Measurements from ENCODE around the gene DUS1L. TPM values are rescaled to one million over a fixed set of nuclear protein-coding genes. Genes with fewer than 3 reads are reported as not detected.

The DUS1L gene
- total RNA-seq, 1 experiment from 2014 or later = 123 TPM

DNA sequence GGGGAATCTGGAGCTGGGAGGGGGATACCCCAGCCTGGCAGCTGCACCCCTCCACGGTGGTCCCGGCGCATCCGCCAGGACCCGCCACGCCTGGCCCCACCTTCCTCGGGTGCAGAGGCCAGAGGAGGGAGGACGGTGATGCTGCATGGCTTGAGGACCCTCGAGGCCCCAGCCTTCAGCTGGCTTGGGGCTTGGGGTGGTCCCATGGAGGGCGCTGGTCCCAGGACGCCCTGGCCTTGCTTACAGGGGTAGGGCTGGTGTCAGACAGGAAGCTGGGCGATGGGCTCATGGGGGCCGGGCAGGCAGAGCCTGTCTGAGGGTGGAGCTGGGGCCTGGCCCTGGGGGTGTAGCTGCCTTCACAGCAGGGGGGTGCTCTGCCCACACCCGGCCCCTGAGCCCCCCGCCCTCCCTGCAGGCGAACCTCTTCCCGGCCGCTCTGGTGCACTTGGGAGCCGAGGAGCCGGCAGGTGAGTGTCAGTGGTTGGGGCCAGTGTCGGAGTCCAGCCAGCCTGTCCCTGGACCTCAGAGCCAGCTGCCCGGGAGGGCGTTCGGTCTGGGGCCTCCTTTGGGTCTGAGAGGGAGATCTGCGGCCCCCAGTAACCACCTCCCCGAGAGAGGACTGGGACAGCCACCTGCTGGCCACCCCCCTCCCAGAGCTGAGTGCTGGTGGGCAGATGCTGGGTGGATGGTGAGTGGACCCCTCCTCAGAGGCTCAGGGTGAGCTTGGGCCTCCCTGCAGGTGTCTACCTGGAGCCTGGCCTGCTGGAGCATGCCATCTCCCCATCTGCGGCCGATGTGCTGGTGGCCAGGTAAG is 49.3 kb downstream of the DUS1L start:
- DNase-seq (ENCODE audit: extremely low read depth, low read depth) = no peak

DNA sequence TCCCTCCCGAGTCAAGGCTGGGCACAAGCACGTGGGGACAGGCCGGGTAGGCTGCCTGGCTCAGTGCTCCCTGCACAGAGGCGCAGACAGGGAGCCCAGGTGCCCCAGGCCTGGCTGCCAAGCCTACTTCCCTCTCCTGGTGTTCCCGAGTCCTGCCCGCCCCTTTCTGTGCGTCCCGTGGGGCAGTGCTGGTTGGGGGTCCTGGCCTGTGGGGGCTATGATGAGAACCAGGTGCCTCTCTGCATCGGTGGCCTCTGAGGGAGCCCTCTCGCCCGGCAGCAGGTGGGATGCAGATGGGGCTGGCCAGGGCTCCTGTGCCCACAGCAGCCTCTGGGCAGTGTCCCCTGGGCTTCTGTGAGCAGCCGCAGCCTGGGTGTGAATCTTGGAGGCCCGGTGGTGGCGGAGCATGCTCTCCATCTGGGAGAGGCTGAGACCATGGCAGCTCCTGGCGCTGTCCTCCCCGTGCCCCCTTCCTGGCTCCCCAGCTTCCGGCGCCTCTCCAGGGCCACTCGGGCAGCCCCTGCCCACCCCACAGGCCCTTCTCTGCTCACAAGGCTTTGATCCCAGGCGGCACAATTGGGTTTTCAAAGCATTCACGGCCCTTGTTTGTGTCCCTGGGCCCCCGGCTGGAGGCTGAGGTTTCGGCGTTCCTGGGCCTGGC is 50.2 kb downstream of the DUS1L start:
- DNase-seq (ENCODE audit: extremely low read depth, low read depth) = no peak

DNA sequence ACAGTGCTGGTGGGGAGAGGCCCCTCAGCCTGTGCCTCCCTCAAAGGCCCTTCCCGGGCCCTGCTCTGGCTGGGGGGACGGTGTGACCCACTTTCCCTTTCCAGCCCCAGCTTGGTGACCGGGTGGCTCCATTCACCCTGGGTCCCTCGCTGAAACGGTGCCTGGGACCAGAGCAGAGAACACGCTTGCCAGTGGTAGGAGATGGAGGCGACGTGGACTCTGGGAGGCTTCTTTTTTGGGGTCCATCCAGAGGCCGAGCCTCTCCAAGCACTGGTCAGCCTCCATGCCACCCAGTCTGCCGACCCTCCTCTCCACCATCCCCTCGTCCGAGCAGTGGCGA is 50.7 kb downstream of the DUS1L start:
- no peak for DNase-seq (ENCODE audit: extremely low read depth, low read depth)

DNA sequence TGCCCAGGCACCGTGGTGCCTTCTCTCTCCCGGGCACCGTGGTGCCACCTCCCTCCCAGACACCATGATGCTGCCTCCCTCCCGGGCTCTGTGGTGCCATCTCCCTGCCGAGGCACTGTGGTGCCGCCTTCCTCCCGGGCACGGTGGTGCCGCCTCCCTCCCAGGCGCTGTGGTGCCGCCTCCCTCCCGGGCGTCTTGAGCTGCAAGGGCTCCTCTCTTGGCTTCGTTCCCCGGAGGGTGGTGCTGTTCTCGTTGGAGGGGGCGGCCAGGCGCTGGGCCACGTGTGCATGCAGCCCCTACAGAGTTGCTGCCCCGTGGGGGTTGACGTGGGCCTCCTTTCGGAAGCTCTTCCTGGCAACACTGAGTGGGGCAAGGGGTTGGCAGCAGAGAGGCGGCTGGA is 51.2 kb downstream of the DUS1L start:
- no peak for DNase-seq (ENCODE audit: extremely low read depth, low read depth)

DNA sequence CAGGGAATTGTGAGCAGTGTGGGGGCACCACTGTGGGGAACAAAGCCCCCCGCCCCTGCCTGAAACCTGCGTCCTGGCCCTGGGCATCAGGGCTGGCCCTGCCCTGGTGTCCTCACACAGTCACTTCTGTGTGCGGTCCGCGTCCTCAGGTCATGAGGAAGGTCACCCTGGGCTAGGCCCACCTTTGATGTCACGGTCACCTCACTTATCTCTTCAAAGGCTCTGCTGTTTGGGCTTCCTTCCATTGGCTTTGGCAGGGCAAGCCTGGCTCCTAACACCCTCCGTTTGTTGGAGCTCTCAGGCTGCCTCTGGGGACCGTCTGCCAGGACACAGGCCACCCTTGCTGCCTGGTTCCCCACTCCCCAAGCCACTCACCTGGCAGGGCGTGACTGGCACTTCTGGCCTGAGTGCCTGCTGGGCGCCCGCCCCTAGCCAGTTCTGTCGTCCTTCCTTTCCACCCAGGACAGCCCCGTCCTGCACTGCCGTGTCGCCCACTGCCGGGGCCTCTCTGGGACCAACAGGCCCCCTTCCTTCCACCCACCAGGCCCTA is 51.8 kb downstream of the DUS1L start:
- no peak for DNase-seq (ENCODE audit: extremely low read depth, low read depth)

DNA sequence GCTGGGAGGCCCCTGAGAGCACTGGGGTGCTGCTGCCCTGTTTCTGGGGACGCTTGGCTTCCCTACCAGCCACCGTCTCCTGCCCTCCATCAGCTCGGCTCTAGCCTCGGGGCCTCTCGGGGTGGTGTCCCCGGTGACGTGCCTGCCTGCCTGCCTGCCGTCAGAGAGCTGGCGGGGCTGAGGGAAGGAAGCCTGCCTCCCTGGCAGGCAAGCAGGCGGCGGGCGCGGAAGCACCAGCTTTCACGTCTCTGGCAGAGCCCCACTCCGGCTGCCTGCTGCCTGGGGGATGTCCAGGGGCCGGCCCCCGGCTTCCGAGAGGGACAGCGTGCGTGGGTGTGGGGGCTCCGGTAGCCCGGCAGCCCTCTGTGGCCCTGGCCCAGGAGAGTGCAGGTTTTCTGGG is 52.3 kb downstream of the DUS1L start:
- no peak for DNase-seq (ENCODE audit: extremely low read depth, low read depth)

DNA sequence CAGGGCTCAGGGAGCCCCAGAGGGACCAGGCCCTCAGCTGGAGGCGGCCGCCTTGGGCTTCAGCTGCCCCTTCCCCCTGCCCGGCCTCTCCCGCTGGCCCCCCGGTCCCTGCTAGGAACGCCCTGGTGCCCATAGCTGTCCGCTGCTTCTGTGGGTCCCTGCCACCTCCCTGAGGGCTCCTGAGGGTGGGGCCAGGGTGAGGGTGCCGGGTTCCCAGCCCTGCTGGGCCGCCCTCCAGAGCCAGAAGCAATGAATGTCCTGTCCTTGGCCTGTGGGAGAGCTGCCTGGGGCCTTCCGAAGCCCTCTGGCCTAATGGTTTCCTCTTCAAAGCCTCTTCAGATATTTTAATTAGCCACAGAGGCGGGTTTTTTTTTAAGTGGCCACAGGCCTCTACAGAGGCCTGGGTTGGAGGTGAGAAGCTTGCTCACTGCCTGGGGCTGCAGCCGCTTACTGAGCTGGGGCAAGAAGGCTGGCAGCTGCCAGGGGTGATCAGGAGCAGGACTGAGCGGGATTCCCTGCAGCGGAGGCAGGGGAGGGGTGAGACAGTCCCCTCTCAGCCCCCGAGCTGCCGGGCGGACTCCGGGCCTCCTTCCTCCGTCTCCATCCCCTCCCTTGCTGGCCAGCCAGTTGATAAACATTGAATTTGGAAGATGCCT is 52.8 kb downstream of the DUS1L start:
- DNase-seq (ENCODE audit: extremely low read depth, low read depth) = no peak

DNA sequence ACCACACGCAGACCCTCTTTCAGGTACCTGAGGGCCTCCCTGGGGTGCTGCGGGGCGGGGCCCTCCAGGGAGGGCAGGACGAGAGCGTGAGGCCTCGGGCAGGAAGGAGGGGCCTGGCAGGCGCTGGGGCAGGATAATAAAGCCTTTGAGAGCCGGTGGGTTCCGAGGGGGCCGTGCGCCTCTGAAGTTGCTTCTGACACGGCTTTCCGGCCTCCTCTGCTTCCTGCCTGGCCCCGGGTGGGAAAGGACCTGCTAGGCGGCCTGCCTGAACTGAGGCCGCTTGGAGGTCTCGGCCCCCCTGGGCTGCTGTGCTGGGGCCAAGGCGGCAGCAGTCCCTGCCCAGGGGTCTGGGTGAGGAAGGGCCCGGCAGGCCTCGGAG is 53.4 kb downstream of the DUS1L start:
- no peak for DNase-seq (ENCODE audit: extremely low read depth, low read depth)

DNA sequence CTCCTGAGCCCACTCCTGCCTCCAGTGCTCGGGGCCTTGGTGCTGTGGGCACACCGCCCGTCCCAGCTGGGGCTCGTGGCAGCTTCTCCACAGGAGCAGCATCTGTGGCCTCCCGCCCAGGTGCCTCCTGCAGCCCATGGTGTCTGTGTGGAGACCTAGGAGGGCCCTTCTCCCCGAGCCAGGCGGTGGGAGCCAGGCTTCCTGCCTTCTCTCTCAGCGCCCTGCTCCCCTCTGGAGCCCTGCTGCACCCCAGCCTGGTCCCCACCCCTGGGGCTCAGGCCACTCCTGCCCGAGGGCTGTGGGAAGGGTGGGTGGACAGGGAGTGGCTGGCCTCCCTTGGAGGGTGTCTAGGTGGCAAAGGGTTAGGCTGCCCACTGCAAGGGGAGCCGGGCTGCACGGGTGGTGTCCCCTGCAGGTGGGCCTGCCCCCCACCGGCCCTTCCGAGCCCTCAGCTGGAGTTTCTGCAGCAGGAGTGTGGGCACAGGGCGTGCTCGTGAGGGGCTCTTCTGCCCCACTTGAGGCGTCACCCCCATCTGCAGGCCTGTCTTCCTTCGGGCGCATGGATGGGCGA is 53.9 kb downstream of the DUS1L start:
- DNase-seq (ENCODE audit: extremely low read depth, low read depth) = no peak

DNA sequence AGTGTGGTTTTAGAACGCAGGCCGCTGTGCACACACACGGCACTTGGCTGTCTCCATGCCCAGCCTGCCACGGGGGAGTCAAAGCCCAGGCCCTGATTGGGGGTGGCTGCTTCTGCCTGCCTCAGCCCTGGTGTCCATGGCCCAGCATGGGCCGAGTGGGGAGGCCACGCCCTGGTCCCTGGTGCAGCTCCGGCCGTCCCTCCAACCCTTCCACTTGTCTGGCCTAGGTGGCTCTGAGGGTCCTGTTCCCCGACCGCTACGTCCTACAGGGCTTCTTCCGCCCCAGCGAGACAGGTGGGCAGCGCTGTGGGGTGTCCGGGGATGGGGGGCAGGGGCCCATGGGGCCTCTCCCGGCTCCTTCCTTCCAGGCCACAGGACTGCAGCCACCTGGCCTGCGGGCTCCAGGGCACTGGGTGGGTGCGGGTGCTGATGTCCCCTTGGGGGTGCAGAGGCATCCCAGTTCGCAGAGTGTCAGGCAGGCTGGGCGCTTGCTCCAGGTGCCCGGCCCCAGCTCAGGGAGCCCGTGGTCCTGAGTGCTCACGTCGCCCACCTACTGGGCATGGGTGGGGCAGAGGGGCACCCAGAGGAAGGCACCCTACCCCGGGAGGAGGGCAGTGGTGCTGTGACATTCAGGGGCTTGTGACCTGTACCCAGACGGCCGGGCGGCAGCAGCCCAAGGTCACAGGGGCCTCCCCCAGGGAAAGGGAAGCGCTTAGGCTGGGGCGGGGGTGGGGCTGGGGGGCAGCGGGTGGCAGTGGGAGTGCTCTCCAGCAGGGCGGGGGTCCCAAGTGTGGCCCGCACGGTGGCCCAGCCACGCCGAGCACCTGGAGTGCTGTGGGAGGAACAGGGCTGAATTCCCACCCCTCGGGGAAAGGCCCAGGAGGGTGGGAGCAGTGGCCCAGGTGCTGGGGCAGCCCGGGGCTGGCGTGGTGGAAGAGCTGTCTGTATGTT is 54.8 kb downstream of the DUS1L start:
- no peak for DNase-seq (ENCODE audit: extremely low read depth, low read depth)

DNA sequence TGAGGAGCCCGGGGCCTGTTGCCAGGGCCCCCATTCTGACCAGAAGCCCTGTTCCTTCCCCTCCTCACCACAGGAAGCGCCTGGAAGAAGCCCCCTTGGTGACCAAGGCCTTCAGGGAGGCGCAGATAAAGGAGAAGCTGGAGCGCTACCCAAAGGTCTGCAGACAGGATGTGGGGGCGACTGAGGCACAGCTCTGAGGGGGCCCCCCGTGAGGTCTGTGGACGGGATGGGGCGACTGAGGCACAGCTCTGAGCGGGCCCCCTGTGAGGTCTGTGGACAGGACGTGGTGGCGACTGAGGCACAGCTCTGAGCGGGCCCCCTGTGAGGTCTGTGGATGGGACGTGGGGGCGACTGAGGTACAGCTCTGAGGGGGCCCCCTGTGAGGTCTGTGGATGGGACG is 56.2 kb downstream of the DUS1L start:
- DNase-seq (ENCODE audit: extremely low read depth, low read depth) = no peak

DNA sequence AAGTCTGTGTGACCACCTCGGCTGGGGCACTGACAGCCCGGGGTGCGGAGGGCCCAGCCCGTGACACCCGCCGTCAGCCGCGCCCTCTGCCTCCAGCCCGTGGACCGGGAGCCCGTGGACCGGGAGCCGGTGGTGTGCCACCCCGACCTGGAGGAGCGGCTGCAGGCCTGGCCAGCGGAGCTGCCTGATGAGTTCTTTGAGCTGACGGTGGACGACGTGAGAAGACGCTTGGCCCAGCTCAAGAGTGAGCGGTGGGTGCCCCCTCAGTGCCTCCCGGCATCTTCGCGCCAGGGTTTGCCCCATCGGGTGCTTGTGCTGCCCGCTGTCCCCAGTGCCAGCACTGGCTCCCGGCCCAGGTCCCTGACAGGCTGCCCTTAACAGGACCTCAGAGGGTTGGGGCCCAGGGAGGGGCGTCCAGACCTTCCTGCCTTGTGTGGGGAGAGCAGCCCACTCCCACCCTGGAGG is 56.6 kb downstream of the DUS1L start:
- DNase-seq (ENCODE audit: extremely low read depth, low read depth) = no peak

DNA sequence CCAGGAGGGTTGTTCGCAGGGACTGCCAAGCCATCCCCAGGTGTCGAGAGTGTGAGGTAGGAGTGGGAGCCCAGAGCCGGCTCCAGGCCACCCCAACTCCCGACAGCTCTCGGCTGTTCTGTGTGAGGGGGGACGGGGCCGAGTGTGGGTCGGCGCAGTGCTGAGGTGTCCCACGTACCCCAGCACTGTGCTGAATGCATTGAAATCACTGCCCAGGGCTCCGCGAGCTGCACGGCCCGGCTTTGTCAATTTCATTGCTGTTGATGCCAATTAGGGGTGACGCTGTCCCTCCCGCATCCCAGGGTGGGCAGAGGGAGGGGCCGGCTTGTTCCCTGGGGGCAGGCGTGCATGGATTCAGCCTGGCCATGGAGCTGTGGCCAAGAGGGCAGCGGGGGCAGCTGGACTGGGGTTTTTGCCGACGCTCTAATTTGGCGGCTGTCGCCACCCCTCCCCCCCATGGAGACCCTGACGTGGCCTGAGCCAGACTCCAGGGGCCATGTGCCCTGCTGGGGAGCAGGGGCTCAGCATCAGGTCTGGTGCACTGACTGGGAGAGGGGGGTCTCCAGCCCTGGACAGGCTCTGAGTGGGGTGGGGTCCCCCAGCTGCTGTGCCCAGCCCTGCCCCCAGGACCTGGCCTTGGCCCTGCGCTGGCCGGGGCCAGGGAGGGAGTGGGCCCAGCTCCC is 57.2 kb downstream of the DUS1L start:
- no peak for DNase-seq (ENCODE audit: extremely low read depth, low read depth)

Other genes starting within 250 kb of the DUS1L start
- gene MCRIP1, start 232.5 kb downstream of the DUS1L start, total RNA-seq (2014; rRNA removed; shearing (Covaris generic)) = 25.6 and 31.7 TPM in 2 replicates
- not detected in 2 replicates for gene PPP1R27, start 230.8 kb downstream of the DUS1L start, total RNA-seq (2014; rRNA removed; shearing (Covaris generic))
- gene P4HB, start 205.3 kb downstream of the DUS1L start, total RNA-seq (2014; rRNA removed; shearing (Covaris generic)) = 800 and 860 TPM in 2 replicates
- gene ARHGDIA, start 194.5 kb downstream of the DUS1L start, total RNA-seq (2014; rRNA removed; shearing (Covaris generic)) = 175 and 178 TPM in 2 replicates
- 130 and 142 TPM in 2 replicates for gene ALYREF, start 174.2 kb downstream of the DUS1L start, total RNA-seq (2014; rRNA removed; shearing (Covaris generic))
- 137 and 139 TPM in 2 replicates for gene ANAPC11, start 174.1 kb downstream of the DUS1L start, total RNA-seq (2014; rRNA removed; shearing (Covaris generic))
- 0.05 TPM in 1 of 2 replicates, not detected in the other for gene NPB, start 163.6 kb downstream of the DUS1L start, total RNA-seq (2014; rRNA removed; shearing (Covaris generic))
- gene PCYT2, start 154.4 kb downstream of the DUS1L start, total RNA-seq (2014; rRNA removed; shearing (Covaris generic)) = 2.7 and 3.4 TPM in 2 replicates
- gene SIRT7, start 147.6 kb downstream of the DUS1L start, total RNA-seq (2014; rRNA removed; shearing (Covaris generic)) = 18.1 and 19.7 TPM in 2 replicates
- gene MAFG, start 138.1 kb downstream of the DUS1L start, total RNA-seq (2014; rRNA removed; shearing (Covaris generic)) = 62.5 and 64.3 TPM in 2 replicates
- gene PYCR1, start 128.5 kb downstream of the DUS1L start, total RNA-seq (2014; rRNA removed; shearing (Covaris generic)) = 210 and 242 TPM in 2 replicates
- not detected in 2 replicates for gene MYADML2, start 118.6 kb downstream of the DUS1L start, total RNA-seq (2014; rRNA removed; shearing (Covaris generic))
- 0.15 TPM in 1 of 2 replicates, not detected in the other for gene NOTUM, start 104.6 kb downstream of the DUS1L start, total RNA-seq (2014; rRNA removed; shearing (Covaris generic))
- gene ASPSCR1, start 88.2 kb downstream of the DUS1L start, total RNA-seq (2014; rRNA removed; shearing (Covaris generic)) = 20.5 and 21.1 TPM in 2 replicates
- gene CENPX, start 42.9 kb downstream of the DUS1L start, total RNA-seq (2014; rRNA removed; shearing (Covaris generic)) = 46.6 and 51.4 TPM in 2 replicates
- 6.1 and 7.4 TPM in 2 replicates for gene LRRC45, start 42.5 kb downstream of the DUS1L start, total RNA-seq (2014; rRNA removed; shearing (Covaris generic))
- 19.0 and 25.5 TPM in 2 replicates for gene RAC3, start 34.1 kb downstream of the DUS1L start, total RNA-seq (2014; rRNA removed; shearing (Covaris generic))
- 42.6 and 44.3 TPM in 2 replicates for gene DCXR, start 28.1 kb downstream of the DUS1L start, total RNA-seq (2014; rRNA removed; shearing (Covaris generic))
- 25.5 and 26.5 TPM in 2 replicates for gene RFNG, start 14.0 kb downstream of the DUS1L start, total RNA-seq (2014; rRNA removed; shearing (Covaris generic))
- 100 and 102 TPM in 2 replicates for gene GPS1, start 13.9 kb downstream of the DUS1L start, total RNA-seq (2014; rRNA removed; shearing (Covaris generic))
- 53.8 and 54.7 TPM in 2 replicates for gene FASN, start 32.4 kb upstream of the DUS1L start, total RNA-seq (2014; rRNA removed; shearing (Covaris generic))
- gene CCDC57, start 147.0 kb upstream of the DUS1L start, total RNA-seq (2014; rRNA removed; shearing (Covaris generic)) = 21.2 and 21.3 TPM in 2 replicates
- gene SLC16A3, start 163.2 kb upstream of the DUS1L start, total RNA-seq (2014; rRNA removed; shearing (Covaris generic)) = 217 and 220 TPM in 2 replicates
- gene CSNK1D, start 207.9 kb upstream of the DUS1L start, total RNA-seq (2014; rRNA removed; shearing (Covaris generic)) = 26.6 and 31.6 TPM in 2 replicates

All from NCI-H460 (cell line).